Stomach (tissue), 4 donors: ENCODE data around the gene SYT14.

Experiments
- EP300 ChIP-seq: sonication (generic); formaldehyde crosslinking; IDR thresholded peaks from one replicate; pipeline ENCODE4 v1.6.1; 2017; ENCODE audit warnings: antibody characterized with exemption
- POLR2A ChIP-seq, 4 donors: fragments of 450-650 bp; IDR thresholded peaks; one replicate each; pipeline ENCODE4 v1.6.1; 2016; ENCODE audit warnings: antibody characterized with exemption in 4 of 4, control low read depth in 2 of 4, mild to moderate bottlenecking in 1 of 4, moderate library complexity in 1 of 4
- POLR2AphosphoS5 ChIP-seq, 3 donors: sonication (generic); formaldehyde crosslinking; IDR thresholded peaks; one replicate each; pipeline ENCODE4 v1.6.1; 2016; ENCODE audit warnings: antibody characterized with exemption in 3 of 3
- TF ChIP-seq, protein P1 (sequence below), 7 experiments: fragments of 450-650 bp in 4 of 7; fragments of 200-600 bp in 3 of 7; sonication (generic) in 3 of 7; IDR thresholded peaks; one replicate each; pipeline ENCODE4 v1.5.1; 2016 to 2019; ENCODE audit warnings: antibody characterized with exemption in 7 of 7, control low read depth in 2 of 7, mild to moderate bottlenecking in 1 of 7

GRCh38 chr1:210151052-210151672, 213.1 kb downstream of the SYT14 start:
- no peak for TF ChIP-seq POLR2A (IDR thresholded peaks at IDR 0.05)
- TF ChIP-seq, protein P1, sequence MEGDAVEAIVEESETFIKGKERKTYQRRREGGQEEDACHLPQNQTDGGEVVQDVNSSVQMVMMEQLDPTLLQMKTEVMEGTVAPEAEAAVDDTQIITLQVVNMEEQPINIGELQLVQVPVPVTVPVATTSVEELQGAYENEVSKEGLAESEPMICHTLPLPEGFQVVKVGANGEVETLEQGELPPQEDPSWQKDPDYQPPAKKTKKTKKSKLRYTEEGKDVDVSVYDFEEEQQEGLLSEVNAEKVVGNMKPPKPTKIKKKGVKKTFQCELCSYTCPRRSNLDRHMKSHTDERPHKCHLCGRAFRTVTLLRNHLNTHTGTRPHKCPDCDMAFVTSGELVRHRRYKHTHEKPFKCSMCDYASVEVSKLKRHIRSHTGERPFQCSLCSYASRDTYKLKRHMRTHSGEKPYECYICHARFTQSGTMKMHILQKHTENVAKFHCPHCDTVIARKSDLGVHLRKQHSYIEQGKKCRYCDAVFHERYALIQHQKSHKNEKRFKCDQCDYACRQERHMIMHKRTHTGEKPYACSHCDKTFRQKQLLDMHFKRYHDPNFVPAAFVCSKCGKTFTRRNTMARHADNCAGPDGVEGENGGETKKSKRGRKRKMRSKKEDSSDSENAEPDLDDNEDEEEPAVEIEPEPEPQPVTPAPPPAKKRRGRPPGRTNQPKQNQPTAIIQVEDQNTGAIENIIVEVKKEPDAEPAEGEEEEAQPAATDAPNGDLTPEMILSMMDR (IDR thresholded peaks at IDR 0.05), result no peak
- no peak for TF ChIP-seq EP300
- TF ChIP-seq POLR2AphosphoS5 (IDR thresholded peaks at IDR 0.05), result no peak
